ENCODE data around the gene DFFA.

The DFFA gene

GRCh38 chr1:10515301-10515975 lies 43.1 kb upstream of the DFFA start:
- Histone ChIP-seq H3K36me3 (no peaks in the 10 kb centered on the region; the same call in 1 of the 2 replicates), H4K20me1 (peaks cover 100% of the 10 kb centered on the region), H3K27ac (peak overlapping the region; percentile 33; the same call in 1 of the 2 replicates), H3K4me2 (peak overlapping the region; percentile 71), H3K4me3 (no peak overlapping the region), H3K9me3 (no peaks in the 10 kb centered on the region), H3K27me3 (no peaks in the 10 kb centered on the region), H3K4me1 (peaks cover 63% of the 10 kb centered on the region), H3K9ac (0 out of 2 replicates have a peak overlapping the region, but pooled peaks have one; percentile 22)
- TF ChIP-seq Cebpa-rat (IDR thresholded peaks at IDR 0.05): no peak

- H3K27ac ChIP-seq: no peak overlapping the region
- peak overlapping the region; percentile 71 for H3K4me2 ChIP-seq
- H3K4me1 ChIP-seq: peaks cover 71% of the 10 kb centered on the region
- H3K27me3 ChIP-seq: no peaks in the 10 kb centered on the region
- H4K20me1 ChIP-seq: peaks cover 100% of the 10 kb centered on the region
- no peak overlapping the region for H3K4me3 ChIP-seq
- no peaks in the 10 kb centered on the region; the same call in 1 of the 2 replicates for H3K36me3 ChIP-seq
- H3K9me3 ChIP-seq: no peaks in the 10 kb centered on the region
- TF ChIP-seq Cebpa-rat (IDR thresholded peaks at IDR 0.05): no peak
- H3K9ac ChIP-seq: no peak overlapping the region
Observed at GRCh38 chr1:10514490-10515235, 42.3 kb upstream of the DFFA start.

- H3K27ac ChIP-seq: no peak overlapping the region
- no peak overlapping the region for H3K4me2 ChIP-seq
- H3K9ac ChIP-seq: no peak overlapping the region
- peaks cover 83% of the 10 kb centered on the region for H3K4me1 ChIP-seq
- H3K4me3 ChIP-seq: no peak overlapping the region
- H3K36me3 ChIP-seq: no peaks in the 10 kb centered on the region
- H3K27me3 ChIP-seq: no peaks in the 10 kb centered on the region
- no peaks in the 10 kb centered on the region for H3K9me3 ChIP-seq
- peaks cover 100% of the 10 kb centered on the region for H4K20me1 ChIP-seq
- TF ChIP-seq Cebpa-rat (IDR thresholded peaks at IDR 0.05): no peak
Observed at GRCh38 chr1:10513199-10513598, 40.9 kb upstream of the DFFA start.

GRCh38 chr1:10511494-10511885 lies 39.2 kb upstream of the DFFA start:
- Histone ChIP-seq H3K36me3 (no peaks in the 10 kb centered on the region), H3K27me3 (no peaks in the 10 kb centered on the region), H3K9me3 (no peaks in the 10 kb centered on the region), H3K4me2 (peak overlapping the region; percentile 83), H3K4me1 (peaks cover 86% of the 10 kb centered on the region), H3K4me3 (no peak overlapping the region), H3K9ac (no peak overlapping the region), H3K27ac (peak overlapping the region; percentile 59), H4K20me1 (peaks cover 100% of the 10 kb centered on the region)
- no peak for TF ChIP-seq Cebpa-rat (IDR thresholded peaks at IDR 0.05)

- Histone ChIP-seq H3K36me3 (no peaks in the 10 kb centered on the region), H3K27me3 (no peaks in the 10 kb centered on the region), H3K9ac (no peak overlapping the region), H3K4me1 (peaks cover 79% of the 10 kb centered on the region), H3K9me3 (no peaks in the 10 kb centered on the region), H3K27ac (peak overlapping the region; percentile 59), H3K4me2 (peak overlapping the region; percentile 83), H4K20me1 (peaks cover 100% of the 10 kb centered on the region), H3K4me3 (no peak overlapping the region)
- TF ChIP-seq Cebpa-rat (IDR thresholded peaks at IDR 0.05): no peak
Observed at GRCh38 chr1:10510520-10511493, 38.5 kb upstream of the DFFA start.

- peaks cover 70% of the 10 kb centered on the region for H3K4me1 ChIP-seq
- H4K20me1 ChIP-seq: peaks cover 100% of the 10 kb centered on the region
- TF ChIP-seq Cebpa-rat (IDR thresholded peaks at IDR 0.05): no peak
- no peak overlapping the region for H3K4me3 ChIP-seq
- H3K9ac ChIP-seq: no peak overlapping the region
- no peak overlapping the region for H3K27ac ChIP-seq
- H3K9me3 ChIP-seq: no peaks in the 10 kb centered on the region
- no peaks in the 10 kb centered on the region for H3K27me3 ChIP-seq
- H3K4me2 ChIP-seq: peak overlapping the region; percentile 83
- H3K36me3 ChIP-seq: no peaks in the 10 kb centered on the region
Observed at GRCh38 chr1:10509809-10510509, 37.6 kb upstream of the DFFA start.

- Histone ChIP-seq H3K9me3 (no peaks in the 10 kb centered on the region), H3K27ac (no peak overlapping the region; the same call in 1 of the 2 replicates), H3K27me3 (no peaks in the 10 kb centered on the region), H3K4me1 (peaks cover 64% of the 10 kb centered on the region), H4K20me1 (peaks cover 100% of the 10 kb centered on the region), H3K4me3 (no peak overlapping the region), H3K36me3 (no peaks in the 10 kb centered on the region), H3K9ac (no peak overlapping the region), H3K4me2 (peak overlapping the region; percentile 61)
- TF ChIP-seq Cebpa-rat (IDR thresholded peaks at IDR 0.05): no peak
Observed at GRCh38 chr1:10508511-10508951, 36.2 kb upstream of the DFFA start.

- no peaks in the 10 kb centered on the region for H3K9me3 ChIP-seq
- no peak for TF ChIP-seq Cebpa-rat (IDR thresholded peaks at IDR 0.05)
- H4K20me1 ChIP-seq: peaks cover 100% of the 10 kb centered on the region
- no peak overlapping the region for H3K27ac ChIP-seq
- no peak overlapping the region for H3K9ac ChIP-seq
- peaks cover 57% of the 10 kb centered on the region for H3K4me1 ChIP-seq
- H3K36me3 ChIP-seq: no peaks in the 10 kb centered on the region
- H3K4me3 ChIP-seq: no peak overlapping the region
- peak overlapping the region; percentile 61 for H3K4me2 ChIP-seq
- no peaks in the 10 kb centered on the region for H3K27me3 ChIP-seq
Observed at GRCh38 chr1:10507111-10507879, 35.0 kb upstream of the DFFA start.

Data from BLaER1 (cell line).